ENCODE measurements around the gene PARM1.

Gene PARM1

DNA sequence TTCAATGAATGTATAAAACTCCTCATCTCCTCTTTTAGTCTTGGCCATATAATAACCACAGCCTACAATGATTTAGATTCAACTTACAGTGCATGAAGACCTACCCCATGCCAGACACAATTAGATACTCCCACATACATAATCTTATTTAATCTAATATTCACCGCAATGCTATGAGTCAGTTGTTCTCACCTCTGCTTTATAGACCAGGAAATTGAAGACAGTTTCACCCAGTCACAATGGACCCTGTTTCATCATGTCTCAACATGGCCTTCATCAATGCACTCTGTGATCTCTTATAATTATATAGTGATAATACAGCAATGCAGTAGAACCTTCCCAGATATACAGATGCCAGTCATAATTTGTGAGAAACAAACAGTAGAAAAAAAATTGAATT is 148.6 kb downstream of the PARM1 start:
- DNase-seq (ENCODE audit: low read depth) = no peak

DNA sequence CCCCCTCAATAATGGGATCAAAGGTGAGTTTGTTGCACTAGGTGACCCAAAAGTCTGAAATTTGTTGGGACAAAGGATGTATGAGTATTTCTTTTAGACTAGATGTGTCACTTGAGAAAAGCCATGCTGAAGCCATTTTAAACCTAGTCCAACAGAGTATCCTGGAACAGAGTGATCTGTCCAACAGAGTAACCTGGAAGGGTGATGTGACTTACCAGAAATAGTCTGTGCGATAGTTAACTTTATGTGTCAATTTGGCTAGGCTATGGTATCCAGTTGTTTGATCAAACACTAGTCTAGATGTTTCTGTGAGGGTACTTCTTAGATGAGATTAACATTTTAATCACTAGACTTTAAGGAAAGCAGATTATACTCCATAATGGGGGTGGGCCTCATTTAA is 154.5 kb downstream of the PARM1 start:
- DNase-seq (ENCODE audit: low read depth) = no peak

DNA sequence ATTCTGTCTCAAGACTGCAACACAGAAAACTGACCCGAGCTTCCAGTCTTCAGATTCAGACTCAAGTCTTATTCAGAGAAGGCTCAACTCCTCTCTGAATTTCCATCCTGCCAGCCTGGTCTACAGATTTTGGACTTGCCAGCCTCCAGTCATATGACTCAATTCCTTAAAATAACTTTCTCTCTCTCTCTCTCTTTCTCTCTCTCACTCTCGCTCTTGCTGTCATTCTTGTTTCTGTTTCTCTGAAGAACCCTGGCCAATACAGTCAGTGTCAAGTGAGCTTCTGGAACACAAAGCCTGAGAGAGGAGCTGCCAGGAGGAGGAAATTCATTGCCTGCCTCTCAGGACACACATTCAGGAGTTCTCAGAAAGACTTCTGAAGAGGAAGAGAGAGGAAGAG is 154.9 kb downstream of the PARM1 start:
- DNase-seq (ENCODE audit: low read depth) = no peak

DNA sequence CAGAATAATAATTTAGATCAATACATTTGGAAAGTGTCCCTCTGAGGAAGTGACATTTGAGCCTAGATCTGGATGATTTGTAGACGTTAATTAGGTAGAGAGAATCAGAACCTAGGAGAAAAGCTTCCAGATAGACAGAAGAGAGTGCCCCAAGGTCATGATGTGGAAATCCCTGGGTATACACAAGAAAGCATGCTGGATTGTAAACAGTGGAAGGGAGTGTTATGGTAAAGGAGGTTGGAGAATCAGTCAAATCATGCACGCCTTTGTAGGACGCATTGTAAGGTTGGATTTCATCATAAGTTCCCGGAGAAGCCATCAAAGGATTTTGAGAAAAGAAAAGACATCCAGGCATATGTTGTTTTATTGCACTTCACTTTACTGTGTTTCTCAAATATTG is 156.3 kb downstream of the PARM1 start:
- DNase-seq (ENCODE audit: low read depth) = no peak

DNA sequence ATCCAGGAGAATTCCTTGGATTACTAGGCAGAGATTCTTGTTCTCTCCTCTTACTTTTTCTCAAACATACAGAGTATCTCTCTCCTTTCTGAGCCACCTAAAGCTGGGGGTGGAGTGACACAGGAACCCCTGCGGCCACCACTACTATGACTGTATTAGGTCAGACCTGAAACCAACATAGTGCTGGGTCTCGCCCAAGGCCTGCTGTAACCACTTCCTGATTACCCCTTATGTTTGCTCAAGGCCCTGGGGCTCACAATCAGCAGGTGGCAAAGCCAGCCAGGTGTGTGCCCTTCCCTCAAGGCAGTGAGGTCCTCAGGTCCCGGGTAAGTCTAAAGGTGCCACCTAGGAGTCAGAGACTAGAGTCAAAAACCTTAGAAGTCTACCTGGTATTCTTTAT is 166.4 kb downstream of the PARM1 start:
- no peak for DNase-seq (ENCODE audit: low read depth)

Measured in HS-27A (cell line).